Esophagus (tissue), 2 donors: ENCODE measurements around the gene CHI3L1. TPM values are rescaled to one million over a fixed set of nuclear protein-coding genes. Genes with fewer than 3 reads are reported as not detected.

Experiments used
- H3K27ac ChIP-seq, 2 donors: one replicate each; pipeline ENCODE4 v1.5.1; 2013; ENCODE audit warnings: low read depth in 2 of 2, mild to moderate bottlenecking in 2 of 2, inconsistent platforms in 1 of 2, low read length in 1 of 2, moderate library complexity in 1 of 2
- H3K27me3 ChIP-seq, 2 donors: one replicate each; pipeline ENCODE4 v1.6.1; 2013; ENCODE audit warnings: low read length in 2 of 2, control low read depth in 1 of 2, mild to moderate bottlenecking in 1 of 2; ENCODE audit not compliant: insufficient read depth in 2 of 2, control insufficient read depth in 1 of 2
- H3K36me3 ChIP-seq, 2 donors: one replicate each; pipeline ENCODE4 v1.6.1; 2013; ENCODE audit warnings: low read length in 1 of 2; ENCODE audit not compliant: control insufficient read depth in 2 of 2, insufficient read depth in 2 of 2
- H3K4me1 ChIP-seq, 2 donors: one replicate each; pipeline ENCODE4 v1.6.1; 2013; ENCODE audit warnings: low read length in 1 of 2; ENCODE audit not compliant: control insufficient read depth in 2 of 2, insufficient read depth in 2 of 2
- H3K4me3 ChIP-seq, 2 donors: one replicate each; pipeline ENCODE4 v1.5.1; 2013; ENCODE audit warnings: low read length in 2 of 2, mild to moderate bottlenecking in 2 of 2, low read depth in 1 of 2, moderate library complexity in 1 of 2
- H3K9me3 ChIP-seq, 2 donors: one replicate each; pipeline ENCODE4 v1.6.1; 2013; ENCODE audit warnings: mild to moderate bottlenecking in 2 of 2, low read depth in 1 of 2, low read length in 1 of 2, moderate library complexity in 1 of 2; ENCODE audit not compliant: control insufficient read depth in 2 of 2, insufficient read depth in 1 of 2
- WGBS, 2 donors: extraction: QIAGEN DNeasy Blood & Tissue Kit; methylation state at CpG; one replicate each; pipeline ENCODE4 v1.1.7; 2013; 5-methylcytosine and 5-hydroxymethylcytosine counted together
- polyA plus RNA-seq, 2 donors: library from polyadenylated mRNA; stranded (reverse); fragments of 200-250 nt; gene quantifications; one replicate each; pipeline ENCODE4 v1.2.3, GENCODE V29; 2013
- donor health status: healthy with polysubstance abuse.
- donor health status: Bipolar disorder and iron deficiency.

The CHI3L1 gene
- polyA plus RNA-seq, 2 donors: 3.3 to 19.6 TPM

- H3K4me1 ChIP-seq: no peaks in the 10 kb centered on the region
- no peaks in the 10 kb centered on the region for H3K9me3 ChIP-seq
- H3K4me3 ChIP-seq: no peak overlapping the region
- H3K27ac ChIP-seq: no peak overlapping the region
- no peaks in the 10 kb centered on the region for H3K27me3 ChIP-seq
- WGBS, 2 donors: 85 to 88% methylated on average over 2 of the region's 2 CpGs
- no peaks in the 10 kb centered on the region for H3K36me3 ChIP-seq
These were observed 21.2 kb upstream of the CHI3L1 start for GRCh38 chr1:203207751-203208150.

- WGBS, 2 donors: 81 to 83% methylated on average over 5 of the region's 5 CpGs
These were observed 19.7 kb upstream of the CHI3L1 start for GRCh38 chr1:203206129-203206687.

GRCh38 chr1:203204756-203205155 lies 18.3 kb upstream of the CHI3L1 start:
- Histone ChIP-seq H3K9me3 (no peaks in the 10 kb centered on the region), H3K36me3 (no peaks in the 10 kb centered on the region), H3K4me3 (no peak overlapping the region), H3K27ac (no peak overlapping the region), H3K4me1 (peaks cover 0 to 2% of the 10 kb centered on the region in 2 donors), H3K27me3 (no peaks in the 10 kb centered on the region)
- WGBS, 2 donors: 81 to 89% methylated on average over 2 of the region's 2 CpGs

More at GRCh38 chr1:203206129-203206687, 19.7 kb upstream of the CHI3L1 start:
- no peaks in the 10 kb centered on the region for H3K36me3 ChIP-seq
- H3K9me3 ChIP-seq: no peaks in the 10 kb centered on the region
- H3K4me3 ChIP-seq: no peak overlapping the region
- H3K27me3 ChIP-seq: no peaks in the 10 kb centered on the region
- no peaks in the 10 kb centered on the region for H3K4me1 ChIP-seq
- no peak overlapping the region for H3K27ac ChIP-seq

- Histone ChIP-seq H3K4me3 (no peak overlapping the region), H3K9me3 (no peaks in the 10 kb centered on the region), H3K27me3 (no peaks in the 10 kb centered on the region), H3K36me3 (no peaks in the 10 kb centered on the region), H3K4me1 (peaks cover 0 to 9% of the 10 kb centered on the region in 2 donors), H3K27ac (peak overlapping the region in 1 of 2 donors; percentile 72)
- 76 to 80% methylated on average over 15 of the region's 15 CpGs for WGBS, 2 donors
These were observed 16.1 kb upstream of the CHI3L1 start for GRCh38 chr1:203202431-203203245.

- H3K27ac ChIP-seq: no peak overlapping the region
These were observed 15.2 kb upstream of the CHI3L1 start for GRCh38 chr1:203201516-203202205.

GRCh38 chr1:203200916-203201315 lies 14.4 kb upstream of the CHI3L1 start:
- Histone ChIP-seq H3K4me1 (peaks cover 0 to 9% of the 10 kb centered on the region in 2 donors), H3K27me3 (no peaks in the 10 kb centered on the region), H3K36me3 (no peaks in the 10 kb centered on the region), H3K27ac (peak overlapping the region; percentile 24 to 54), H3K9me3 (no peaks in the 10 kb centered on the region), H3K4me3 (no peak overlapping the region)
- WGBS, 2 donors: 68 to 87% methylated on average over 1 of the region's 1 CpG

More at GRCh38 chr1:203201516-203202205, 15.2 kb upstream of the CHI3L1 start:
- Histone ChIP-seq H3K36me3 (no peaks in the 10 kb centered on the region), H3K27me3 (no peaks in the 10 kb centered on the region), H3K4me3 (no peak overlapping the region), H3K9me3 (no peaks in the 10 kb centered on the region), H3K4me1 (peaks cover 0 to 9% of the 10 kb centered on the region in 2 donors)
- WGBS, 2 donors: 87 to 90% methylated on average over 10 of the region's 10 CpGs

GRCh38 chr1:203199816-203200571 lies 13.5 kb upstream of the CHI3L1 start:
- Histone ChIP-seq H3K4me1 (peaks cover 0 to 9% of the 10 kb centered on the region in 2 donors), H3K4me3 (no peak overlapping the region), H3K9me3 (no peaks in the 10 kb centered on the region), H3K27me3 (no peaks in the 10 kb centered on the region), H3K36me3 (no peaks in the 10 kb centered on the region), H3K27ac (peak overlapping the region; percentile 58 to 67)
- 25 to 45% methylated on average over 8 of the region's 8 CpGs for WGBS, 2 donors

GRCh38 chr1:203199481-203199815 lies 12.9 kb upstream of the CHI3L1 start:
- Histone ChIP-seq H3K9me3 (no peaks in the 10 kb centered on the region), H3K4me3 (no peak overlapping the region), H3K27me3 (no peaks in the 10 kb centered on the region), H3K27ac (peak overlapping the region; percentile 58 to 67), H3K36me3 (no peaks in the 10 kb centered on the region), H3K4me1 (peaks cover 0 to 9% of the 10 kb centered on the region in 2 donors)
- 78 to 86% methylated on average over 6 of the region's 6 CpGs for WGBS, 2 donors

GRCh38 chr1:203199002-203199401 lies 12.5 kb upstream of the CHI3L1 start:
- H3K4me1 ChIP-seq: peaks cover 0 to 9% of the 10 kb centered on the region in 2 donors
- no peak overlapping the region for H3K4me3 ChIP-seq
- no peaks in the 10 kb centered on the region for H3K9me3 ChIP-seq
- no peaks in the 10 kb centered on the region for H3K27me3 ChIP-seq
- no peaks in the 10 kb centered on the region for H3K36me3 ChIP-seq
- no peak overlapping the region for H3K27ac ChIP-seq
- 73 to 75% methylated on average over 3 of the region's 3 CpGs for WGBS, 2 donors
